ENCODE results near the gene HPCAL1.
"Not testable (repeated sequence)": the region's sequence is repeated elsewhere in the genome, so short reads cannot be mapped to it uniquely, and the experiment has no call there.

Gene HPCAL1

GRCh38 chr2:10448576-10449485 lies 146.1 kb downstream of the HPCAL1 start:
- DNase-seq: peak; percentile 73

DNA sequence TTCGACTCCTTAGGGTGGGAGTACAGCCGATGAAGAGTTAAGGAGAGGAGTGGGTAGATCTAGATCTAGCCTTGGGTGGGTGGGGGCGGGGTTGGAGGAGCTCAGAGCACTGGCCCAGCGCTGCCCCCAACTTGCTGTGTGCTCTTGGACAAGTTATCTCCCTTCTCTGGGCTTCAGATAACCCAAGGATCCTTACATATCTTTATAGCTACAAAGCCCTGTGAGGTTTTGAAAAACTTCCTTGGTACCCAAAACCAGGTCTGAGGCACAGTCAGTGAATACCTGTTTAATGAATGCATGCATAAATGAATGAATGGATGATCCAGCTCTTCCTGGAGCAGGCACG lies 146.8 kb downstream of the HPCAL1 start:
- no peak for DNase-seq

DNA sequence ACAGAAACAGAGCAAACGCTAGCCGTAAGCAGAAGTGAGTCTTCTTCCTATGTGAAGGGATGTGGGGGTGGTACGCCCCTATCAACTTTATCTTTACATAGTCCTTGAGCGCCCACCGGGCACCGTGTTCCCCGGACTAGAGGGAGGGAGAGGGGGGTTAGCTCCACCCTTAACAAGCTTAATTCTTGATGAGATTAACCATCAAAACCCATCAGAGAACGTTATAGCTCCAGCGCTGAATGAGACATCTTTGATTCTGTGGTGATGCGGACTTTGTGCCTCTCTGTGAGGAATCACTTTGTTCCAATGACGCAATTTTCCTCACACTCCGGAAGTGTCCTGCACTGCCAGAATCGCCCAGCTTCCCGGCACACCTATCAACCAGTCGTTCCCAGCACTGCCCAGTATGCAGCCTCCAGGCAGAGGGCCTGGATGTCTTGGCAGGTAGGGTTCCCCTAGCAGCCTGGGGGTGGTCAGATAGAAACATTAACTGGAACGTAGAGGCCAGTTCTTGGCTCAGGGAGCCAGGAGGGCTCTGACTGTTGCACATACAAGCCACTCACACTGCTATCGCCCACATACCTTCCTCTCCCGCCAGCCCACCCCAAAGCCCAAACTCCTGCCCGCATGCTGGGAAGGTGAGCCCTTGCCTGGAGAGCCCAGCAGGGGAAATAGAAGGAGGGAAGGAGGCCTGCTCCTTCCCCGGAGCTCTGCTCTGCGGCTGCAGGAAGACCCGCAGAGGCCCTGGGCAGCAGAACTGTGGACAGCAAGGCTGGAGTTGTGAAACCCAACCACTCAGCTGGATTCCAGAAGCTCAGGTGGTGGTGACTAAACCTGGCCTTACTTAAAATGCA lies 147.4 kb downstream of the HPCAL1 start:
- DNase-seq: no peak

DNA sequence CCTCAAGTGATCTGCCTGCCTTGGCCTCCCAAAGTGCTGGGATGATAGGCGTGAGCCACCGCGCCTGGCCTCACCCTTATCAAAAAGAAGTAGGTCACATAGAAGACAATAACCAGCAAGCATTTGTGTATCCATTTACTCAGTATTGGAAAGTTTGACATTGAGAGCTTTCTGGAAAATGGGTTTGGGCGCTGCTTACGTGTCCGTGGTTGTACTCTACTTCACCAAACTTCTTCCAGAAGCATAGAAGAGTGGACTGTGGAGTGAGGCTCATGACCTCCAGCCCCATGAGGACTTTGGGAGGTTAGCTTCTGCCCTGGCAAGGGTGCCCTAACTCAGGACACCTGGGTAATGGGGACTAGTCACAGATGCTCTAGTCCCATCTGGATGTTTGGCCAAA lies 149.1 kb downstream of the HPCAL1 start:
- no peak for DNase-seq

GRCh38 chr2:10452312-10452711 lies 149.6 kb downstream of the HPCAL1 start:
- peak; percentile 30 for DNase-seq

- no peak for DNase-seq
Measured at GRCh38 chr2:10452956-10453904, 150.5 kb downstream of the HPCAL1 start.

DNA sequence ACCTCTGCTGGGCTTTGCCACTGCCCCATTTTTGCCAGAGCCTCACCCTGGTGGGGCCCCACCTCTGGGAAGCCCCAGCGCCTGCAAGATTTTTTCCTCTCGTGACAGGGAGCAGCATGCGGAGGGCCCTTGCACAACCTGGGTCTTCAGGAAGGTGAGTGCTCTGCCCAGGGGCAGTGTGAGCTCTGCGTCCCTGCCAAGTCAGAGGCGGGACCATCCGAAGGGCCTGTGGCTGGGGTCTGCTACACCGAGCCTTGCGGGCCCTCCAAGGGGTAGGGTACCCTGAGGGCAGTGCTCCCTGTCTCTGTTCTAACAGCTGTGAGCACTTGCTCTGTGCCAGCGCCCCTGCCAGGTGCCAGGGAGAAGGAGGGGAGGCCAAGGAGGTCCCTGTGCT lies 151.2 kb downstream of the HPCAL1 start:
- no peak for DNase-seq

DNA sequence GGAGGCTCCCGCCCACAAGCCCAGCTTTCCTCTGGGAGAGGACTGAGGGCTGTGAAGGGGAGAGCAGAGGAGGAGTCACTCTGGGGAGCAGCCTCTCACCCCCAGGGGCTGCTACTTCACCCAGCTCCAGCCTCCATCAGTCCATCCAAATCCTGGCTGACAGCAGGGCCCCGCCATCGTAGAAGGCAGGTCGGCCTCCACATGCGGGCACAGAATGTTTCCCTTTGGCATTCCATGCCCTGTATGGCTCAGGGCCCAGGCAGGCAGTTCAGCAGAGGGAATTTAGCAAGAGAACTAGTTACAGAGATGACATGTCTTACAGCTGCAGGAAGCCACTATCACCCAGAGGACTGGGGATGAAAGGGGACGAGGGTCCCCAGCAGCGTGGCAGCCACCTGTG lies 151.8 kb downstream of the HPCAL1 start:
- no peak for DNase-seq

DNA sequence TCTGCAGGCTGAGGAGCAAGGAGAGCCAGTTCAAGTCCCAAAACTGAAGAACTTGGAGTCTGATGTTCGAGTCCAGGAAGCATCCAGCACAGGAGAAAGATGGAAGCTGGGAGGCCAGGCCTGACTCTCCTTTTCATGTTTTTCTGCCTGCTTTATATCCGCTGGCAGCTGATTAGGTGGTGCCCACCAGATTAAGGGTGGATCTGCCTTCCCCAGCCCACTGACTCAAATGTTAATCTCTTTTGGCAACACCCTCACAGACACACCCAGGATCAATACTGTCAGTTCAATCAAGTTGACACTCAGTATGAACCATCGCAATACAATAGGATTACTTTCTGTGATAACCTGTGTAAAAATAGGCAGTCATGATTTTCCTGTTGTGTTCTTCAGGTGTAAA lies 154.5 kb downstream of the HPCAL1 start:
- not testable (repeated sequence) for DNase-seq

GRCh38 chr2:10457846-10458598 lies 155.3 kb downstream of the HPCAL1 start:
- DNase-seq: no peak

GRCh38 chr2:10460366-10460796 lies 157.7 kb downstream of the HPCAL1 start:
- no peak for DNase-seq

GRCh38 chr2:10462178-10463083 lies 159.7 kb downstream of the HPCAL1 start:
- DNase-seq: no peak

GRCh38 chr2:10465910-10466309 lies 163.2 kb downstream of the HPCAL1 start:
- DNase-seq: no peak

GRCh38 chr2:10466801-10467200 lies 164.1 kb downstream of the HPCAL1 start:
- DNase-seq: no peak

GRCh38 chr2:10467401-10467800 lies 164.7 kb downstream of the HPCAL1 start:
- DNase-seq: no peak

GRCh38 chr2:10469301-10469700 lies 166.6 kb downstream of the HPCAL1 start:
- DNase-seq: no peak

DNA sequence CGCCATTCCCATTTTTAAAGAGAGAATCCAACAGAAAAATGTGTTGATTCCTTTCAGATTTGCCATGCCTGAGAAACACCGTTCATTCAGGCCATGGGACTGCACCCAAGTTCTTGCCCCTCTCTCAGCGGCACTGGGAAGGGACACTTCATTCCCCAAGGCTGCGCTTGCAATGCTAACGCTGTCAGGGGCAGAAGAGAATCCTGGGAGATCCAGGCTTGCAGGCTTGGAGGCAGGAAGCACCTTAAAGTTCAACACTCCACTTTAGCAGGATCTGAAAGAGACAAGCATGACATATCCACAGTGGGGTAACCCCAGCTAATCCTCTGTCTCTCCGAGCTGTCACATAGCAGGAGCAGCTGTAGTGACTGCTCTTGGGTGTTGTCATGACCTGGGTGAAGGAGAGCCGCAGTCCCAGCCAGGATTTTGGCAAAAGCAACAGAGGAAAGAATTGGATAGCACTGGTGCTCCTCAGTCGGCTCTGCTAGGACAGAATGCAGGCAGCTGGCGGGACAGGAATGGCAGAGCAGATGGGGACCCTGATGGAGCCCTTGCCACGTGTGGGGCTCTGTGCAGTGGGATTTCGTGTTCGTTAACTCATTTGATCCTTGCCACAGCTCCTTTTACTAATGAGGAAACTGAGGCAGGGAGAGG lies 167.4 kb downstream of the HPCAL1 start:
- no peak for DNase-seq

DNA sequence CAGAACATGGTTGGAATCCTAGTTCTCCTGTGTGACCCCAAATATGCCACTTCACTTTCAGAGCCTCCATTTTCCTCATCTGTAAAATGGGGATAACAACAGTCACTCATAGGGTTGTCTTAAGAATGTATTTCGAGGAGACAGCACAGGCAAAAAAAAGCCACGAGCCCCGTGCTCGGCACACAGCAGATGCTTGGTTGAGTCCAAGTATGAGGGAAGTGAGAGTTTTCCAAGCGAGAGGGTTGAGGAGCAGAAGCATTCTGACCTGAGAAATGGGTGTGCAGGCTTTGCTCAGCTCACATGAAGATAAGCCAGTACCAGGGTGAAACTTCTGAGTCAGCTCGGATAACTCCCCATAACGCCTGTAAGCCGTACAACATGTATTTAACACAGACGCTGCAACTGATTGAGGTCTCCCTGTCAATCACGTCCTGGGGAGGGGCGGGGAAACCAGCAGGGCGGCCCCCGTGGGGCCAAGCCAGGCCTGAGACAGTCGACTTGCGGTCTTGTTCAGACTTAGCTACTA lies 168.4 kb downstream of the HPCAL1 start:
- DNase-seq: no peak

GRCh38 chr2:10471955-10472354 lies 169.3 kb downstream of the HPCAL1 start:
- DNase-seq: no peak

DNA sequence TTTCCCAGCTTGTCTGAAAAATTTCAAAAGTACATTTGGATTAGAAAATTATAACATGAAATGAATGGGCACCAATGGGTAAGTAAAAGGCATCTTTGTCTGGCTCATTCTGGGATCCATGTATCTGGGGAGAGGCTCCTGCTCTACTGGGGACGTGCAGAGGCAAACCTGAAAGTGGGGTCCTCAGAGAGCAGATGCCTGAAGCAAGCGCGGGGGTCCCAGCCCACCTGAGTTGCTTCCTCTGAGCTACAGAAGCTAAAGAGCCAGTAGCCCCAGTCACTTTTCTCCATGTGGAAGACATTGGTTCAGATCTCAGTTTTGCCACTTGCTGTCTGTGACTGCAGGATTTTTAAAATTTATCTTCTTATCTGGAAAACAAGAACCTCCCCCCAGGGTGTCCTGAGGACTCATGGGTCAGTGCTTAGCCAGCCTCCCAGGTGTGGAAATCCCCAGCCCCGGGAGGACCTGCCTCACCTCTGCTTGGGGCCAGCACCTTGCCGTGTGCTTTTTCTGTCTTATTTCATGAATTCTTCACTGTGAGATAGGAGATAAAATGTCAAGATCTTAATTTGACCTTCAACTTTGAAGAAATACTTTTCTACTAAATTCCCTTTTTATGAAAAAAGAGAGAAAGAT lies 170.5 kb downstream of the HPCAL1 start:
- no peak for DNase-seq

Measured in NCI-H2081 treated with DMSO at 0.1 percent for 48 hours (cell line).